HL-60 (cell line): Measurements from ENCODE around the gene PDZD4.

Experiments used
- DNase-seq, 2 experiments: peaks; one replicate each; pipeline ENCODE4 v3.0.0-alpha.2; 2010 to 2020; ENCODE audit warnings: low read depth in 1 of 2, low spot score in 1 of 2
- H3K27ac ChIP-seq: fragments of 250-450 bp; sonication (Bioruptor Pico); replicated peaks from 2 replicates; pipeline ENCODE4 v1.5.1; 2020; ENCODE audit warnings: mild to moderate bottlenecking, moderate library complexity
- H3K27me3 ChIP-seq: fragments of 250-450 bp; sonication (Bioruptor Pico); 2 replicates; pipeline ENCODE4 v1.5.1; 2021; ENCODE audit warnings: mild to moderate bottlenecking, moderate library complexity; ENCODE audit not compliant: insufficient read depth, poor library complexity, severe bottlenecking
- H3K4me3 ChIP-seq: replicated peaks from 2 replicates; pipeline ENCODE4 v1.5.1; 2011; ENCODE audit warnings: mild to moderate bottlenecking, control low read depth, low read length; ENCODE audit not compliant: insufficient read depth
- GABPA ChIP-seq: IDR thresholded peaks from 2 replicates; pipeline ENCODE4 v1.6.1; 2012; ENCODE audit warnings: low read depth
- POLR2AphosphoS5 ChIP-seq: IDR thresholded peaks from 2 replicates; pipeline ENCODE4 v1.6.1; 2012; ENCODE audit warnings: low read depth
- SPI1 ChIP-seq: IDR thresholded peaks from 2 replicates; pipeline ENCODE4 v1.6.1; 2012; ENCODE audit warnings: low read depth, mild to moderate bottlenecking, borderline replicate concordance
- TF ChIP-seq, protein P1 (sequence below): IDR thresholded peaks from one replicate; pipeline ENCODE4 v1.5.1; 2011; ENCODE audit warnings: low read length, control low read depth, inconsistent platforms; ENCODE audit not compliant: insufficient read depth
- TF ChIP-seq, protein P2 (sequence below): IDR thresholded peaks from 2 replicates; pipeline ENCODE4 v1.6.1; 2012; ENCODE audit warnings: low read depth; ENCODE audit not compliant: insufficient replicate concordance

Gene PDZD4

DNA sequence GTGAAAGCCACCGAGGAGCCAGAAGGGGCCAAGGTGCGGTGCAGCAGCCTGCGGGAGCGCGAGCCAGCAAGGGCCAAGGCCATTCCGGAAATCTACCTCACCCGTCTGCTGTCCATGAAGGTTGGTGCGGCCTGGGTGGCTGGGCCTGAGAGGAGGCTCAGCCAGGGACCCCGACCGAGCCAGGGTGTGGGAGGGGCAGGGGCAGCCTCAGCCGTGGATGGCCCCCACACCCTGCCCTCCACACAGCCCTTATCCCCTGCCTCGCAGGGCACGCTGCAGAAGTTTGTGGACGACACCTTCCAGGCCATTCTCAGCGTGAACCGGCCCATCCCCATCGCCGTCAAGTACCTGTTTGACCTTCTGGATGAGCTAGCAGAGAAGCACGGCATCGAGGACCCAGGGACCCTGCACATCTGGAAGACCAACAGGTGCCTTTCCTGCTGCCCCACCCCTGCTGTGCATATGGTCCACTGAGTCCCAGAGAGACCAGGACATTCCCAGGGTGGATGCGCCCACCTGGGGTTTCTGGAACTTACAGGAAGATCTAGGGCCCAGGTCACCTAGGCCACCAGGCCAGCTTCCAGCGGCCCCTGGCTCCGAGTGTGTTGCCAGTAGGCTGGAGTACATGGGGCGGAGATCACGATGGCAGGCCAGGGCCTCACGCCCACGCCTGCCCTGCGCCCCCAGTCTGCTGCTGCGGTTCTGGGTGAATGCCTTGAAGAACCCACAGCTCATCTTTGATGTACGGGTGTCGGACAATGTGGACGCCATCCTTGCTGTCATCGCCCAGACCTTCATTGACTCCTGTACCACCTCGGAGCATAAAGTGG is 52.9 kb downstream of the PDZD4 start:
- DNase-seq: no peak
- H3K27me3 ChIP-seq: no peaks in the 10 kb centered on the region
- no peak for TF ChIP-seq SPI1
- no peak overlapping the region for H3K4me3 ChIP-seq
- no peak overlapping the region for H3K27ac ChIP-seq

DNA sequence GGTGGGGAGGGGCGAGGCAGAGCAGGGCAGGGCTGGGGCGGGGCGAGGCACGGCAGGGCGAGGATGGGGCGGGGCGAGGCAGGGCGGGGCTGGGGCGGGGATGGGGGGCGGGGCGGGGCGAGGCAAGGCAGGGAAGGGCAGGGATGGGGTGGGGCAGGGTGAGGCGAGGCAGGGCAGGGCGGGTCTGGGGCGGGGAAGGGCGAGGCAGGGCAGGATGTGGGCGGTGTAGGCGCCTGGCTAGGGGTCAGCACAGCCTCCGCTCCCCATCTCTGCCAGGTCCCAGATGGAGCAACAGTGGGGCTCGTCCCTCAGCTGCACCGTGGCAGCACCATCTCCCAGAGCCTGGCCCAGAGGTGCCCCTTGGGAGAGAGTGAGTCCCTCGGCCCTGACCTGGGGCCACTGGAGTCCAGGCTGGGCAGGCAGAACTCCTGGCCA is 53.7 kb downstream of the PDZD4 start:
- TF ChIP-seq POLR2AphosphoS5 (no peak), GABPA (no peak), SPI1 (no peak)
- TF ChIP-seq, protein P1, sequence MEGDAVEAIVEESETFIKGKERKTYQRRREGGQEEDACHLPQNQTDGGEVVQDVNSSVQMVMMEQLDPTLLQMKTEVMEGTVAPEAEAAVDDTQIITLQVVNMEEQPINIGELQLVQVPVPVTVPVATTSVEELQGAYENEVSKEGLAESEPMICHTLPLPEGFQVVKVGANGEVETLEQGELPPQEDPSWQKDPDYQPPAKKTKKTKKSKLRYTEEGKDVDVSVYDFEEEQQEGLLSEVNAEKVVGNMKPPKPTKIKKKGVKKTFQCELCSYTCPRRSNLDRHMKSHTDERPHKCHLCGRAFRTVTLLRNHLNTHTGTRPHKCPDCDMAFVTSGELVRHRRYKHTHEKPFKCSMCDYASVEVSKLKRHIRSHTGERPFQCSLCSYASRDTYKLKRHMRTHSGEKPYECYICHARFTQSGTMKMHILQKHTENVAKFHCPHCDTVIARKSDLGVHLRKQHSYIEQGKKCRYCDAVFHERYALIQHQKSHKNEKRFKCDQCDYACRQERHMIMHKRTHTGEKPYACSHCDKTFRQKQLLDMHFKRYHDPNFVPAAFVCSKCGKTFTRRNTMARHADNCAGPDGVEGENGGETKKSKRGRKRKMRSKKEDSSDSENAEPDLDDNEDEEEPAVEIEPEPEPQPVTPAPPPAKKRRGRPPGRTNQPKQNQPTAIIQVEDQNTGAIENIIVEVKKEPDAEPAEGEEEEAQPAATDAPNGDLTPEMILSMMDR: no peak
- TF ChIP-seq, protein P2, sequence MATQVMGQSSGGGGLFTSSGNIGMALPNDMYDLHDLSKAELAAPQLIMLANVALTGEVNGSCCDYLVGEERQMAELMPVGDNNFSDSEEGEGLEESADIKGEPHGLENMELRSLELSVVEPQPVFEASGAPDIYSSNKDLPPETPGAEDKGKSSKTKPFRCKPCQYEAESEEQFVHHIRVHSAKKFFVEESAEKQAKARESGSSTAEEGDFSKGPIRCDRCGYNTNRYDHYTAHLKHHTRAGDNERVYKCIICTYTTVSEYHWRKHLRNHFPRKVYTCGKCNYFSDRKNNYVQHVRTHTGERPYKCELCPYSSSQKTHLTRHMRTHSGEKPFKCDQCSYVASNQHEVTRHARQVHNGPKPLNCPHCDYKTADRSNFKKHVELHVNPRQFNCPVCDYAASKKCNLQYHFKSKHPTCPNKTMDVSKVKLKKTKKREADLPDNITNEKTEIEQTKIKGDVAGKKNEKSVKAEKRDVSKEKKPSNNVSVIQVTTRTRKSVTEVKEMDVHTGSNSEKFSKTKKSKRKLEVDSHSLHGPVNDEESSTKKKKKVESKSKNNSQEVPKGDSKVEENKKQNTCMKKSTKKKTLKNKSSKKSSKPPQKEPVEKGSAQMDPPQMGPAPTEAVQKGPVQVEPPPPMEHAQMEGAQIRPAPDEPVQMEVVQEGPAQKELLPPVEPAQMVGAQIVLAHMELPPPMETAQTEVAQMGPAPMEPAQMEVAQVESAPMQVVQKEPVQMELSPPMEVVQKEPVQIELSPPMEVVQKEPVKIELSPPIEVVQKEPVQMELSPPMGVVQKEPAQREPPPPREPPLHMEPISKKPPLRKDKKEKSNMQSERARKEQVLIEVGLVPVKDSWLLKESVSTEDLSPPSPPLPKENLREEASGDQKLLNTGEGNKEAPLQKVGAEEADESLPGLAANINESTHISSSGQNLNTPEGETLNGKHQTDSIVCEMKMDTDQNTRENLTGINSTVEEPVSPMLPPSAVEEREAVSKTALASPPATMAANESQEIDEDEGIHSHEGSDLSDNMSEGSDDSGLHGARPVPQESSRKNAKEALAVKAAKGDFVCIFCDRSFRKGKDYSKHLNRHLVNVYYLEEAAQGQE: no peak
- no peak for DNase-seq
- Histone ChIP-seq H3K27me3 (no peaks in the 10 kb centered on the region), H3K27ac (no peak overlapping the region), H3K4me3 (no peak overlapping the region)

DNA sequence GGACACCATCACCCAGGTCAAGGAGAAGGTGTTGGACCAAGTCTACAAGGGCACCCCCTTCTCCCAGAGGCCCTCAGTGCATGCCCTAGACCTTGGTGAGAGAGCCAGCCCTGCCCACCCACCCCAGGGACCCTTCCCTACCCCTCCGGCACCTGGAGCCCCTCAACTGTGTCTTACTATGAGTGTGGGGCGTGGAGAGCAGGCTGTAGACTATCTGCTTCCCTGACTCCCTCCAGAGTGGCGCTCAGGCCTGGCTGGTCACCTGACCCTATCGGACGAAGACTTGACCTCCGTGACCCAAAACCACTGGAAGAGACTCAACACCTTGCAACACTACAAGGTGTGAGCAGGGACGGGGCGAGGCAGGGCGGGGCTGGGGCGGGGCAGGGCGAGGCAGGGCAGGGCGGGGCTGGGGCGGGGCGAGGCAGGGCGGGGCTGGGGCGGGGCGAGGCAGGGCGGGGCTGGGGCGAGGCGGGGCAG is 54.2 kb downstream of the PDZD4 start:
- TF ChIP-seq, protein P1: no peak
- TF ChIP-seq SPI1 (no peak), POLR2AphosphoS5 (no peak), GABPA (no peak)
- TF ChIP-seq, protein P2: no peak
- H3K27ac ChIP-seq: no peak overlapping the region

DNA sequence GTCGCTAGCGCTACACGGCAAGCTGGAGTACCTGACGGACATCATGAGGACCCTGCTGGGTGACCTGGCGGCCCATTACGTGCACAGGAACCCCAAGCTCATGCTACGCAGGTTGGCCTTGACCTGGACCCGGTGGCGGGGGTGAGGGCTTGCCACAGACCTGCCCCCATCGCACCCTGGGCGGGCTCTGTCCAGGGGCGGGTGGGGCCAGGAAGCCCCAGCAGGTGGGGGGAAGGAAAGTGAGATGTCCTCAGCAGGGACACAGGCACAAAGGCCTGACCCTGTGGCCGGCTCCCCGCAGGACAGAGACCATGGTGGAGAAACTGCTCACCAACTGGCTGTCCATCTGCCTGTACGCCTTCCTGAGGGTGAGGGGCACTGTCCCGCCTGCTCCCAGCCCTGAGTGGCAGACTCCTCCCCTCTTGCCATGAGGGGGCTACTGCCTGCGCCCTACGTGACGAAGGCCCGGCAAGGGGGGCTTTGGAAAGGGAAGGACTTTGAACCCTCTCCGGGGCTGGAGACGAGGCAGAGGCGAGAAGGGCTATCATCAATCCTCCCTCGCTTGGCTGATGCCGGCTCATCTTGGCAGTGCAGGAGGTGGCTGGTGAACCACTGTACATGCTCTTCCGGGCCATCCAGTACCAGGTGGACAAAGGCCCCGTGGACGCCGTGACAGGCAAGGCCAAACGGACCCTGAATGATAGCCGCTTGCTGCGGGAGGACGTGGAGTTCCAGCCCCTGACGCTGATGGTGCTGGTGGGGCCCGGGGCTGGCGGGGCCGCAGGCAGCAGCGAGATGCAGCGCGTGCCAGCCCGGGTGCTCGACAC is 54.8 kb downstream of the PDZD4 start:
- H3K27me3 ChIP-seq: no peaks in the 10 kb centered on the region
- H3K4me3 ChIP-seq: no peak overlapping the region
- no peak for DNase-seq
- TF ChIP-seq POLR2AphosphoS5 (no peak), SPI1 (no peak)
- TF ChIP-seq, protein P2: no peak
- no peak overlapping the region for H3K27ac ChIP-seq

More for the DNA sequence above, 54.2 kb downstream of the PDZD4 start:
- Histone ChIP-seq H3K27me3 (no peaks in the 10 kb centered on the region), H3K4me3 (no peak overlapping the region)
- no peak for DNase-seq
